Vagina (tissue), 2 donors: ENCODE measurements around the gene EPHA3.

Experiments
- POLR2A ChIP-seq, 2 donors: fragments of 450-650 bp; IDR thresholded peaks; one replicate each; pipeline ENCODE4 v1.6.1; 2017; ENCODE audit warnings: antibody characterized with exemption in 2 of 2, mild to moderate bottlenecking in 2 of 2, moderate library complexity in 2 of 2
- POLR2AphosphoS5 ChIP-seq, 2 donors: sonication (generic); formaldehyde crosslinking; IDR thresholded peaks; one replicate each; pipeline ENCODE4 v1.9.0; 2017; ENCODE audit warnings: antibody characterized with exemption in 2 of 2, mild to moderate bottlenecking in 2 of 2, low read depth in 1 of 2; ENCODE audit not compliant: insufficient read depth in 1 of 2
- TF ChIP-seq, protein P1 (sequence below), 3 experiments: fragments of 450-650 bp in 2 of 3; fragments of 200-600 bp in 1 of 3; sonication (generic) in 1 of 3; IDR thresholded peaks; one replicate each; pipeline ENCODE4 v1.5.1; 2017 to 2019; ENCODE audit warnings: antibody characterized with exemption in 3 of 3, mild to moderate bottlenecking in 2 of 3, moderate library complexity in 2 of 3

DNA sequence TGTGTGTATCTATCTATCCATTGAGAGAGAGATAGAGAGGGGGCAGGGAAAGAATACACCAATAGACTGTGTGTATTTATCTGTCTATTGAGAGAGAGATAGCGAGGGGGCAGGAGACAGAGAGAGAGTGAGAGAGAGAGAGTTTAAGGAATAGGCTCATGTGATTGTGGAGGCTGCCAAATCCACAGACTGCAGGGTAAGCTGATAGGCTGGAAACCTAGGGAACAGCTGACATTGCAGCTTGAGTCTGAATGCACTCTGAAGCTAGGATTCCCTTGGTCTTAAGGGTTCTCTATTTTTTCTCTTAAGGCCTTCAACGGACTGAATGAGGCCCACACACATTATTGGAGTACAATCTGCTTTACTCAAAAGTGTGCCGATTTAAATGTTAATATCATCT, 255.8 kb downstream of the EPHA3 start:
- TF ChIP-seq POLR2AphosphoS5 (IDR thresholded peaks at IDR 0.05; ENCODE audit: insufficient read depth in 1 of 2, low read depth in 1 of 2), result no peak
- TF ChIP-seq, protein P1, sequence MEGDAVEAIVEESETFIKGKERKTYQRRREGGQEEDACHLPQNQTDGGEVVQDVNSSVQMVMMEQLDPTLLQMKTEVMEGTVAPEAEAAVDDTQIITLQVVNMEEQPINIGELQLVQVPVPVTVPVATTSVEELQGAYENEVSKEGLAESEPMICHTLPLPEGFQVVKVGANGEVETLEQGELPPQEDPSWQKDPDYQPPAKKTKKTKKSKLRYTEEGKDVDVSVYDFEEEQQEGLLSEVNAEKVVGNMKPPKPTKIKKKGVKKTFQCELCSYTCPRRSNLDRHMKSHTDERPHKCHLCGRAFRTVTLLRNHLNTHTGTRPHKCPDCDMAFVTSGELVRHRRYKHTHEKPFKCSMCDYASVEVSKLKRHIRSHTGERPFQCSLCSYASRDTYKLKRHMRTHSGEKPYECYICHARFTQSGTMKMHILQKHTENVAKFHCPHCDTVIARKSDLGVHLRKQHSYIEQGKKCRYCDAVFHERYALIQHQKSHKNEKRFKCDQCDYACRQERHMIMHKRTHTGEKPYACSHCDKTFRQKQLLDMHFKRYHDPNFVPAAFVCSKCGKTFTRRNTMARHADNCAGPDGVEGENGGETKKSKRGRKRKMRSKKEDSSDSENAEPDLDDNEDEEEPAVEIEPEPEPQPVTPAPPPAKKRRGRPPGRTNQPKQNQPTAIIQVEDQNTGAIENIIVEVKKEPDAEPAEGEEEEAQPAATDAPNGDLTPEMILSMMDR (IDR thresholded peaks at IDR 0.05), result no peak
- TF ChIP-seq POLR2A (IDR thresholded peaks at IDR 0.05), result no peak
